Hepatocyte (in vitro differentiated cells): Measurements from ENCODE around the gene TWNK. TPM values are rescaled to one million over a fixed set of nuclear protein-coding genes. Genes with fewer than 3 reads are reported as not detected.
A peak's percentile ranks its signal among the peaks of the same experiment; 100 is the strongest.

Source experiments
- DNase-seq: peaks from one replicate; pipeline ENCODE4 v3.0.0-alpha.2; 2016; ENCODE audit warnings: low spot score
- H2AFZ ChIP-seq: fragments of 200-600 bp; sonication (generic); 2 replicates; pipeline ENCODE4 v1.6.0; 2016; ENCODE audit warnings: antibody characterized with exemption, mild to moderate bottlenecking
- H3K27ac ChIP-seq: fragments of 200-600 bp; sonication (generic); 2 replicates; pipeline ENCODE4 v1.5.1; 2016; ENCODE audit warnings: mild to moderate bottlenecking
- H3K27me3 ChIP-seq: fragments of 200-600 bp; sonication (generic); 2 replicates; pipeline ENCODE4 v1.6.1; 2016
- H3K36me3 ChIP-seq: fragments of 200-600 bp; sonication (generic); replicated peaks from 2 replicates; pipeline ENCODE4 v1.5.1; 2016; ENCODE audit warnings: low read depth; ENCODE audit not compliant: insufficient read depth
- H3K4me1 ChIP-seq: fragments of 200-600 bp; sonication (generic); 2 replicates; pipeline ENCODE4 v1.5.1; 2016; ENCODE audit warnings: mild to moderate bottlenecking, moderate library complexity; ENCODE audit not compliant: insufficient read depth
- H3K4me2 ChIP-seq: fragments of 200-600 bp; sonication (generic); 2 replicates; pipeline ENCODE4 v1.6.0; 2016
- H3K4me3 ChIP-seq: fragments of 200-600 bp; sonication (generic); 2 replicates; pipeline ENCODE4 v1.5.1; 2016; ENCODE audit warnings: mild to moderate bottlenecking
- H3K79me2 ChIP-seq: fragments of 200-600 bp; sonication (generic); 2 replicates; pipeline ENCODE4 v1.6.0; 2017; ENCODE audit warnings: mild to moderate bottlenecking
- H3K9me2 ChIP-seq: fragments of 200-600 bp; sonication (generic); replicated peaks from 2 replicates; pipeline ENCODE4 v1.6.0; 2017; ENCODE audit warnings: mild to moderate bottlenecking; ENCODE audit not compliant: insufficient read depth
- H3K9me3 ChIP-seq: fragments of 200-600 bp; sonication (generic); 2 replicates; pipeline ENCODE4 v1.5.1; 2016; ENCODE audit warnings: low read depth, mild to moderate bottlenecking
- H4K20me1 ChIP-seq: fragments of 200-600 bp; sonication (generic); 2 replicates; pipeline ENCODE4 v1.6.0; 2016; ENCODE audit warnings: mild to moderate bottlenecking; ENCODE audit not compliant: insufficient read depth, poor library complexity, severe bottlenecking
- CTCF ChIP-seq: fragments of 200-600 bp; sonication (generic); IDR thresholded peaks from 2 replicates; pipeline ENCODE4 v1.5.1; 2016; ENCODE audit warnings: antibody characterized with exemption, mild to moderate bottlenecking; ENCODE audit not compliant: poor library complexity
- EZH2 ChIP-seq: fragments of 200-600 bp; sonication (generic); IDR thresholded peaks from 2 replicates; pipeline ENCODE4 v1.6.1; 2016; ENCODE audit warnings: antibody characterized with exemption, mild to moderate bottlenecking, borderline replicate concordance
- EZH2phosphoT487 ChIP-seq: fragments of 200-600 bp; sonication (generic); IDR thresholded peaks from one replicate; pipeline ENCODE4 v1.6.1; 2018; ENCODE audit warnings: antibody characterized with exemption, mild to moderate bottlenecking, low read depth, moderate library complexity; ENCODE audit not compliant: unreplicated experiment, severe bottlenecking
- WGBS: methylation state at CpG from one replicate; pipeline ENCODE4 v1.1.6; 2016; ENCODE audit warnings: low lambda C conversion rate; ENCODE audit errors: missing lambda C conversion rate; 5-methylcytosine and 5-hydroxymethylcytosine counted together
- polyA plus RNA-seq: library from polyadenylated mRNA; unstranded; fragments of >200 nt; fragmentation: Nextera tagmentation; extraction: Ambion mirVana; gene quantifications from 2 replicates; pipeline ENCODE4 v1.2.1, GENCODE V29; 2016
- total RNA-seq: library from RNA; depleted of rRNA; stranded (reverse); fragments of >200 nt; gene quantifications from 2 replicates; pipeline ENCODE4 v1.2.3, GENCODE V29; 2014

The TWNK gene
- total and polyA plus RNA-seq, 2 experiments from 2014 or later, result 4.0 to 5.0 TPM

DNA sequence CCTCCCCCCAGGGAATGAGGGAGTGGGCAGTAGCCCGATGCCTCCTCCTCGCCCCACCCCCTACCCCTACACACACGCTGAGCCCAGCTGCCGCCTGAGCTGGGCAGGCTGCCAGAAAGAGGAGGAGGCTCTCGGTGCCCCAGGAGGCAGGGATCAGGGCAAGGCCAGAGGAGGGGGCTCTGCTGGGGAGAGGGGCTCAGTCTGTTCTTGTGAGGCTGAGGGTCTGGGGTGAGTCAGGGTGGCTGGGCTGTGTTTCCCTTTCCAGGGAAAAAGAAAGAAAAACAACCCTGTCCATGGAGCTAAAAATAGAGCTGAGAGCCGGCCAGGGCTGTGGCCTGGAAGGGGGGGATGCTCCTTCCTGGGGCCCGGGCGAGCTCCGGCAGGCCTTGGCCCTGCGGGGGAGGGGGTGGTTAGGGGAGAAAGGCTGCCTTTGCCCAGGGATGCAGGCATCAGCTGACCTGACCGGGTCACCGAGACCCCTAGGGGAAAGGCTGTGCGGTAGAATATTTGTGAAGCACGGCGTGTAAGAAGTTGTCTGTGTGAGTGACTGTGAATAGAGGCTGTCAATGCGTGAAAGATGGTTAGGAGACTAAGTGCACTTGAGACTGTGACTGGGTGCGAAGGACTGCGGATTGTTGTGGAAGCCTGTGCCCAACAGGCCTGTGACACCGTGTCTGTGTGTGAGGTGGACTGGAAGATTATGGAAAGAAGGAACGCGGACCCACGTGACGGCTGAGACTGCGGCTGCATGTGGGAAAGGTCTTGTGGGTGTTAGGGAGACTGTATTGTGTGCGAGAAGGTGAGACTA, 11.0 kb downstream of the TWNK start:
- peak overlapping the region; percentile 80 for H2AFZ ChIP-seq
- WGBS, result 5% methylated on average over 24 of the region's 25 CpGs
- H3K9me3 ChIP-seq, result no peaks in the 10 kb centered on the region
- no peaks in the 10 kb centered on the region for H3K36me3 ChIP-seq
- H3K79me2 ChIP-seq, result peaks cover 36% of the 10 kb centered on the region
- peak; percentile 93 for DNase-seq
- H3K27ac ChIP-seq, result peak overlapping the region; percentile 99
- H3K4me2 ChIP-seq, result peak overlapping the region; percentile 95
- peak overlapping the region; percentile 92 for H3K4me3 ChIP-seq
- no peaks in the 10 kb centered on the region for H3K27me3 ChIP-seq
- H3K9me2 ChIP-seq, result no peaks in the 10 kb centered on the region
- H3K4me1 ChIP-seq, result peaks cover 35% of the 10 kb centered on the region
- no peak for TF ChIP-seq EZH2
- TF ChIP-seq CTCF, result no peak
- TF ChIP-seq EZH2phosphoT487, result no peak
- H4K20me1 ChIP-seq, result peaks cover 10% of the 10 kb centered on the region

GRCh38 chr10:100998991-100999741, 11.8 kb downstream of the TWNK start:
- H2AFZ ChIP-seq, result peak overlapping the region; percentile 52

DNA sequence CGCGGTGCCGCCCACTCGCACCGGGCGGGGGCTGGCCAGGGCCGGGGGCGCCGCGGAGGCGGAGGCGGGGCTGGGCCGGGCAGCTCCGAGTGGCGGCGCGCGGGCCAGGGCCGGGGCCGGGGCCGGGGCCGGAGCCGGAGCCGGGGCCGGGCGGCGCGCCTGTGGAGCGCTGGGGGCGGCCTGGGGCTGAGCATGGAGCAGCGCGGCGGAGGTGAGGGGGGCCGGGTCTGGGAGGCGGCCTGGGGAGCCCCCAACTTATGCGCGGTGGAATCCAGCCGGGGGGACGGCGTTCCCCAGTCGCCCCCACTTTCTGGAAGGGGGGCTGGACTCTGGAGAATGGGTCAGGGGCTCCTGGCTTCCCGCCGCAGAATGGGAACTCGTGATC, 12.4 kb downstream of the TWNK start, which contains the start of gene LZTS2:
Gene LZTS2, plus strand, starts transcription at position 67 of the 385 bp plus-strand sequence. CDS start 2,731 bp downstream, outside the sequence.
- Histone ChIP-seq H3K9me2 (no peaks in the 10 kb centered on the region), H3K4me3 (peak within 1 kb of the TSS; percentile 92), H3K36me3 (no peaks in the 10 kb centered on the region), H3K79me2 (peaks cover 50% of the 10 kb centered on the region), H3K9me3 (no peaks in the 10 kb centered on the region), H3K27me3 (no peaks in the 10 kb centered on the region), H3K4me2 (peak within 1 kb of the TSS; percentile 99), H3K27ac (peak within 1 kb of the TSS; percentile 99), H3K4me1 (peaks cover 35% of the 10 kb centered on the region), H2AFZ (peak within 1 kb of the TSS; percentile 84), H4K20me1 (peaks cover 10% of the 10 kb centered on the region)
- TF ChIP-seq CTCF, result no peak
- TF ChIP-seq EZH2phosphoT487, result no peak
- no peak for TF ChIP-seq EZH2
- DNase-seq, result no peak
- WGBS, result 2% methylated on average over 5 of the region's 44 CpGs

More at GRCh38 chr10:100998991-100999741, 11.8 kb downstream of the TWNK start:
- H3K4me1 ChIP-seq, result peaks cover 35% of the 10 kb centered on the region
- peak overlapping the region; percentile 92 for H3K4me3 ChIP-seq
- peaks cover 10% of the 10 kb centered on the region for H4K20me1 ChIP-seq
- 5% methylated on average over 34 of the region's 83 CpGs for WGBS
- peak overlapping the region; percentile 95 for H3K4me2 ChIP-seq
- H3K79me2 ChIP-seq, result peaks cover 44% of the 10 kb centered on the region
- peak overlapping the region; percentile 99 for H3K27ac ChIP-seq
- H3K27me3 ChIP-seq, result no peaks in the 10 kb centered on the region
- no peaks in the 10 kb centered on the region for H3K9me3 ChIP-seq
- TF ChIP-seq EZH2 (no peak), EZH2phosphoT487 (no peak), CTCF (peak; percentile 87)
- peak; percentile 93 for DNase-seq
- H3K9me2 ChIP-seq, result no peaks in the 10 kb centered on the region
- no peaks in the 10 kb centered on the region for H3K36me3 ChIP-seq
